Astrocyte of the spinal cord (primary cell): ENCODE measurements around the gene C16orf95.
"Not testable (repeated sequence)": the region's sequence is repeated elsewhere in the genome, so short reads cannot be mapped to it uniquely, and the experiment has no call there.

Experiments used
- DNase-seq: peaks from one replicate; pipeline ENCODE4 v3.0.0; 2011; ENCODE audit warnings: low read depth, low spot score
- H3K4me3 ChIP-seq: 2 replicates; pipeline ENCODE4 v1.5.1; 2011; ENCODE audit warnings: low read depth, mild to moderate bottlenecking, low read length, moderate library complexity
- CTCF ChIP-seq: IDR thresholded peaks from 2 replicates; pipeline ENCODE4 v1.5.1; 2012; ENCODE audit warnings: low read depth, mild to moderate bottlenecking, low read length, inconsistent platforms
- in situ Hi-C: cut with HindIII; loops from 2 replicates; pipeline ENCODE4 v1.10.0; 2017; ENCODE audit warnings: low sequenced_read_pairs

C16orf95 gene

GRCh38 chr16:87266846-87267245, 50.3 kb downstream of the C16orf95 start:
- no peak for TF ChIP-seq CTCF
- H3K4me3 ChIP-seq = no peak overlapping the region
- in situ Hi-C loops = no loop called here
- no peak for DNase-seq

DNA sequence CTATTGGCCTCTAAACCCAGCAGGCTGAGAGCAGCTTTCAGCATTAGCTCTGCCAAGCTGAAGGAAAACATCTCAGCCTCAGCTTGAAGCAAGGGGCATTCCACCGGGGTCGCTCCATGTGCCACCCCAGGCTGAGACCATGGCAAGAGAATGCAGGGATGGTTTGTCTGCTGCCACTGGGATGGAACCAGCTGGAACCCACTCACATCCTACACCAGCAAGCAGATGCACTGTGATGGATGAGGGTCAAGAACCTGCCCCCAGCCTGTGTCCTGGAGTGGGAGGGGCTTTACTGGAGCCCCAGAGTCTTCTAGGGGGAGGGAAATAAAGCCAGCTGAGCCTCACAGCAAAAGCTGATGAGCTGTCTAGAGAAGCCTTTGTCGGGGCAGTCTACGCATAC, 51.9 kb downstream of the C16orf95 start:
- no peak overlapping the region for H3K4me3 ChIP-seq
- in situ Hi-C loops = no loop called here
- TF ChIP-seq CTCF = no peak
- DNase-seq = no peak

GRCh38 chr16:87264634-87265033, 52.6 kb downstream of the C16orf95 start:
- DNase-seq = no peak
- no peak overlapping the region for H3K4me3 ChIP-seq
- in situ Hi-C loops = no loop called here
- no peak for TF ChIP-seq CTCF

DNA sequence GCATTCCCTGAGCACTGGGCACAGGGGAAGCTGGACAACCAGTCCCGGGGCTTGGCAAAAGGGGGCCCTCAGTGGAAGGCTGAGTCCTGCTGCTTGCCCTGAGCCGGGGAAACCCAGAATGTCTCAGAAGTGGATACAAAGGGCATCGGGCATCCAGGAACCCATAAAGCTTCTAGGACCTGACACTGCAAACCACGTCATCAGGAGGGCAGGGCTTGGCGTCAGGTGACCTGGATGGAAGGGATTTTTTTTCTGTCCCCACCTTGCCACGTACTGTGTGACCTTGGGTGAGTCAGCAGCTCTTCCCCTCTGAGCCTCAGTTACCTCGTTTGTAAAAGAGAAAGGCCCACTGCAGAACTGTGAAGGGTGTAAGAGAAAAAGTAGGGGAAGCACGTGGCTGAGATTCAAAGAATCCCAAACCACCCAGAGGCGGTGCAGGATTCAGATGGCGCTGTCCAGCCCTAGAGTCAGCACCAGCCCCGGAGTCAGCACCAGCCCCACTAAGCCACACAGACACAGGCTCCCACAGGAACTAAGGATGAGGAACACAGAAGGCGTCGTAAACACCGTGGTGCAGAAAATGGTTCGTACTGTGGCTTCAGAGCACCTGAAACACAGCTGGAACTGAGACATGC, 53.7 kb downstream of the C16orf95 start:
- H3K4me3 ChIP-seq = no peak overlapping the region
- DNase-seq = no peak
- no peak for TF ChIP-seq CTCF
- in situ Hi-C loops = no loop called here

GRCh38 chr16:87259431-87259830, 57.8 kb downstream of the C16orf95 start:
- H3K4me3 ChIP-seq = no peak overlapping the region
- in situ Hi-C loops = no loop called here
- no peak for DNase-seq
- no peak for TF ChIP-seq CTCF

DNA sequence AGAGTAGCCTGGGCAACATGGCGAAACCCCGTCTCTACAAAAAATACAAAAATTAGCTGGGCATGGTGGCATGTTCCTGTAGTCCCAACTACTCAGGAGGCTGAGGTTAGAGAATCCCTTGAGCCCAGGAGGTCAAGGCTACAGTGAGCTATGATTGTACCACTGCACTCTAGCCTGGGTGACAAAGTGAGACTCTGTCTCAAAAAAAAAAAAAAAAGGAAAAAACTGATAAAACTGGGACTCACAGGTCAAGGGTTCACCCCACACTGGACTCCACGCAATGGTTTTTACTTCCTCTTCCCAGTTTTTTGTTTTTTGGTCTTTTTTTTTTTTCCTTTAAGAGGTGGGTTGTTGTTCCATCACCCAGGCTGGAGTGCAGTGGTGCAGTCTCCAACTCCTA, 58.5 kb downstream of the C16orf95 start:
- H3K4me3 ChIP-seq, DNase-seq, in situ Hi-C loops: not testable (repeated sequence)

DNA sequence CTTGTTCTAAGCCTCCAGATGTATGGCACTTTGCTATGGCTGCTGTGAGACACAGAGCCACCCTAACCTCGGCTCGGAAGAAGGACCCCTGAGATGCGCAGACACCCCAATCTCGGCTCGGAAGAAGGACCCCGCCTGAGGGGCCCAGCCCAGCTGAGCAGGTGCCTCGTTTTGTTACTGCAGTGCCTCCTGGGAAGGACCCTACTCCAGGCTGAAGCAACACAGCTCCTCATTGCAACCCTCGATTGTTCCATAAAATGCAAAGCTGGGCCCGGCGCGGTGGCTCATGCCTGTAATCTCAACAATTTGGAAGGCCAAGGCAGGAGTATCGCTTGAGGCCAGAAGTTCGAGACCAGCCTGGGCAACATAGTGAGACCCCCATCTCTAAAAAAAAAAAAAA, 61.3 kb downstream of the C16orf95 start:
- no peak overlapping the region for H3K4me3 ChIP-seq
- TF ChIP-seq CTCF = no peak
- DNase-seq = no peak
- in situ Hi-C loops = no loop called here
